Cardiac fibroblast (primary cell): ENCODE data around the gene UBR7.

Experiments
- DNase-seq, 2 donors: peaks; one replicate each; pipeline versions ENCODE4 v3.0.0 to v3.0.0-alpha.2; 2010; ENCODE audit warnings: low read depth in 2 of 2
- H3K4me3 ChIP-seq, 2 donors: replicated peaks in 1 of 2; 1 replicate in 1 of 2; 2 replicates in 1 of 2; pipeline ENCODE4 v1.5.1; 2011; ENCODE audit warnings: low read depth in 2 of 2, low read length in 2 of 2, mild to moderate bottlenecking in 2 of 2, moderate library complexity in 1 of 2
- TF ChIP-seq, protein P1 (sequence below): IDR thresholded peaks from one replicate; pipeline ENCODE4 v1.5.1; 2011; ENCODE audit warnings: low read depth, mild to moderate bottlenecking, low read length, inconsistent platforms

UBR7 gene

DNA sequence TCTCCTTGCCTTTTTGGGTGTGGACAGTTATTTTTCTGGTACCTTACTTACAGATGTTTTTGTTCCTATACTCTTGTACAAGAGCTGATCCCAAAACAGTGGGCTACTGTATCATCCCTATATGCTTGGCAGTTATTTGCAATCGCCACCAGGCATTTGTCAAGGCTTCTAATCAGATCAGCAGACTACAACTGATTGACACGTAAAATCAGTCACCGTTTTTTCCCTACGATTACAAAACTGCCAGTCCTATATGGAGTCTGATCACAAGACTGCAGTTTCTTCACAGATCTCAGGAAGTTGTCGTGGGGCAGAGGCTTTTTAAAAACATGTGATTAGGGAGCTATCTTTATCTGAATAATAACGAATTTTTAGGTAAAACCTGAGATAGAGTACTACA, 20.6 kb upstream of the UBR7 start:
- no peak for DNase-seq
- TF ChIP-seq, protein P1, sequence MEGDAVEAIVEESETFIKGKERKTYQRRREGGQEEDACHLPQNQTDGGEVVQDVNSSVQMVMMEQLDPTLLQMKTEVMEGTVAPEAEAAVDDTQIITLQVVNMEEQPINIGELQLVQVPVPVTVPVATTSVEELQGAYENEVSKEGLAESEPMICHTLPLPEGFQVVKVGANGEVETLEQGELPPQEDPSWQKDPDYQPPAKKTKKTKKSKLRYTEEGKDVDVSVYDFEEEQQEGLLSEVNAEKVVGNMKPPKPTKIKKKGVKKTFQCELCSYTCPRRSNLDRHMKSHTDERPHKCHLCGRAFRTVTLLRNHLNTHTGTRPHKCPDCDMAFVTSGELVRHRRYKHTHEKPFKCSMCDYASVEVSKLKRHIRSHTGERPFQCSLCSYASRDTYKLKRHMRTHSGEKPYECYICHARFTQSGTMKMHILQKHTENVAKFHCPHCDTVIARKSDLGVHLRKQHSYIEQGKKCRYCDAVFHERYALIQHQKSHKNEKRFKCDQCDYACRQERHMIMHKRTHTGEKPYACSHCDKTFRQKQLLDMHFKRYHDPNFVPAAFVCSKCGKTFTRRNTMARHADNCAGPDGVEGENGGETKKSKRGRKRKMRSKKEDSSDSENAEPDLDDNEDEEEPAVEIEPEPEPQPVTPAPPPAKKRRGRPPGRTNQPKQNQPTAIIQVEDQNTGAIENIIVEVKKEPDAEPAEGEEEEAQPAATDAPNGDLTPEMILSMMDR, result no peak
- no peak overlapping the region for H3K4me3 ChIP-seq

DNA sequence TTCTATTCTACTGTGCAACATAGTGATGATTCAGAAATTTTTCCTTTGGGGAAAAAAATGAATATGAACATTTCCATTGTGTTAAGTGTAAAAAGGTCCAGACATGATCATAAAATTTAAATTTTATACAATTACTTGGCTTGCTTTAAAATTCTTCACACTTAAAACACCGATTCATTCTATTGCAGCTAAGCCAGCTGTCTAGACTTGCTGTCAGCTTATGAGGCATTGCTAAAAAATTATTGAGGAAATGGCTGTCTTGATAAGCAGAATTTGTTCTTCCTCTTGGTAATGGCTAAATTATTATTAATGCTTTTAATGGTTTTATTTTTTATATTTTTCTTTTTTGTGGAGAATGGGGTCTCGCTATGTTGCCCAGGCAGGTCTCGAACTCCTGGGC, 20.1 kb upstream of the UBR7 start:
- TF ChIP-seq, protein P1, result no peak
- no peak for DNase-seq
- H3K4me3 ChIP-seq, result no peak overlapping the region

DNA sequence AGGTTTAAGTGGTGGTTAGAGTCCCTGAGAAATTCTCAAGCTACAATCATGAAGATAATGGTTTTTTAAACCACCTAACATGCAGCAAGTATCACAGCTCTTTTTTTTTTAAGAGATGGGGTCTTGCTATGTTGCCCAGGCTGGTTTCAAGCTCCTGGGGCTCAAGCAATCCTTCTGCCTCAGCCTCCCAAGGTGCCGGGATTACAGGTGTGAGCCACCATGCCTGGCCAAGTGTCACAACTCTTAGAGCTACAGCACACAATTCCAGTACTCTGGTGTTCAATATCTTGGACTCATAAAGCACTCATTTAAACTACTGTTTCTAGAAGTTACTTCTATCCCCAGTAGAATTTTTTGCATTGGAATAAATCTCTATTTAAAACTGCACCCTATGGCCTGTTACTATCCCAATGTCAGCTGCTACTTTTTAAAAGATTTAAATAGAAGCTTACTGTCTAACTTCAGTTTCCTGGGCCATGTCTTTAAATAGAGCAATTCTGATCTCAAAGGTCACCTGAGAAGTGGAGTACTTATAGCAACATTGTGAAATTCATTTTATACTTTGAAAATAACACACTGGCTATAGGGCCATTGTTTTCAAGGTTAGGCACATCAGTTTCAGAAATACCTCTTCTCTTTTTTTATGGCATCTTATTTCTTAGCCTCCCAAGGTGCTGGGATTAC, 11.6 kb upstream of the UBR7 start:
- no peak overlapping the region for H3K4me3 ChIP-seq
- TF ChIP-seq, protein P1, result no peak
- DNase-seq, result no peak

DNA sequence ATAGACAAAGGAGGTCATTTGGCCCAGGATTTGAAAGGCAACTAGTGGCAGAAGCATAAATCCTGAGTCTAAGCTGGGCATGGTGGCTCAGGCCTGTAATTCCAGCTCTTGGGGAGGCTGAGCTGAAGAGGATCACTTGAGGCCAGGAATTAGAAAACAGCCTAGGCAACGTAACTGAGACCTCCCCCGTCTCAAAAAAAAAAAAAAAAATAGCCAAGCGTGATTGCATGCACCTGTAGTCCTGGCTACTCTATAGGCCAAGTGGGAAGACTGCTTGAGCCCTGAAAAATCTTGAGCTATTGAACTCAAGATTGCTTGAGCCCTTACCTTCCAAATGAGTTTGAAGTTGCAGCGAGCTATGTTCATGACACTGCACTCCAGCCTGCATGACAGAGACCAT, 8.0 kb upstream of the UBR7 start:
- DNase-seq, result no peak
- no peak overlapping the region for H3K4me3 ChIP-seq
- TF ChIP-seq, protein P1, result no peak

DNA sequence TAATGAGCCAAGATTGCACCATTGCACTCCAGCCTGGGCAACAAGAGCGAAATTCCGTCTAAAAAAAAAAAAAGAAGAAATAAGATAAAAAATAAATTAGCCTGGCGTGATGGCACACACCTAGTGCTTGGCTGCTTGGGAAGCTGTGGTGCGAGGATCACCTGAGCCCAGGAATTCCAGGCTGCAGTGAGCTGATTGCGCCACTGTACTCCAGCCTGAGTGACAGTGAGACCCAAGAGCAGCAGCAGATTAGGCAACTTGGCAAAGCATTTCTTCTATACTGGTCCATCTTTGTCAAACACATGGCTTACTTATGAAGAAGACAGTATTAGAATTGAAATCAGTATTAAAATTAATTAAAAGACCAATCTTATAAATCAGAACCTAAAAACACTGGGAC, 6.5 kb upstream of the UBR7 start:
- no peak overlapping the region for H3K4me3 ChIP-seq
- TF ChIP-seq, protein P1, result no peak
- no peak for DNase-seq

DNA sequence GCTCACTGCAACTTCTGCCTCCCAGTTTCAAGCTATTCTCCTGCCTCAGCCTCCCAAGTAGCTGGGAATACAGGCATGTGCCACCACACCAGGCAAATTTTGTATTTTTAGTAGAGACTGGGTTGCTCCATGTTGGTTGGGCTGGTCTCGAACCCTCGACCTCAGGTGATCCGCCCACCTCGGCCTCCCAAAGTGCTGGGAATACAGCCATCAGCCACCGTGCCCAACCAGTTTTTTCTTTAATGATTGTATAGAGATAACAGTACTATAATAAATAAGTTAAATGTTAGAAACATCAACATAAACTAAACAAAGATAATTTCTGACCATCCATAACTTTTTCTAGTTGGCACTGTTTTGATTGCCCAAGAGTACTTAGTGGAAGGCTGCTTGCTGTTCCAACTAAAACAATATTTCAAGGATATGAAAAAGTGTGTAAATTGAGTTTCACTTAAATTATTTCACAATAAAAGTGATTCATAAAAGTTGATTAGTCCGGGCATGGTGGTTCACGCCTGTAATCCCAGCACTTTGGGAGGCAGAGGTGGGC, 5.8 kb upstream of the UBR7 start:
- DNase-seq, result no peak
- TF ChIP-seq, protein P1, result no peak
- H3K4me3 ChIP-seq, result no peak overlapping the region
